ENCODE results near the gene KCP. TPM values are rescaled to one million over a fixed set of nuclear protein-coding genes. Genes with fewer than 3 reads are reported as not detected.

KCP gene
- polyA plus RNA-seq, 1 donor from 2014 or later = 0.31 TPM

DNA sequence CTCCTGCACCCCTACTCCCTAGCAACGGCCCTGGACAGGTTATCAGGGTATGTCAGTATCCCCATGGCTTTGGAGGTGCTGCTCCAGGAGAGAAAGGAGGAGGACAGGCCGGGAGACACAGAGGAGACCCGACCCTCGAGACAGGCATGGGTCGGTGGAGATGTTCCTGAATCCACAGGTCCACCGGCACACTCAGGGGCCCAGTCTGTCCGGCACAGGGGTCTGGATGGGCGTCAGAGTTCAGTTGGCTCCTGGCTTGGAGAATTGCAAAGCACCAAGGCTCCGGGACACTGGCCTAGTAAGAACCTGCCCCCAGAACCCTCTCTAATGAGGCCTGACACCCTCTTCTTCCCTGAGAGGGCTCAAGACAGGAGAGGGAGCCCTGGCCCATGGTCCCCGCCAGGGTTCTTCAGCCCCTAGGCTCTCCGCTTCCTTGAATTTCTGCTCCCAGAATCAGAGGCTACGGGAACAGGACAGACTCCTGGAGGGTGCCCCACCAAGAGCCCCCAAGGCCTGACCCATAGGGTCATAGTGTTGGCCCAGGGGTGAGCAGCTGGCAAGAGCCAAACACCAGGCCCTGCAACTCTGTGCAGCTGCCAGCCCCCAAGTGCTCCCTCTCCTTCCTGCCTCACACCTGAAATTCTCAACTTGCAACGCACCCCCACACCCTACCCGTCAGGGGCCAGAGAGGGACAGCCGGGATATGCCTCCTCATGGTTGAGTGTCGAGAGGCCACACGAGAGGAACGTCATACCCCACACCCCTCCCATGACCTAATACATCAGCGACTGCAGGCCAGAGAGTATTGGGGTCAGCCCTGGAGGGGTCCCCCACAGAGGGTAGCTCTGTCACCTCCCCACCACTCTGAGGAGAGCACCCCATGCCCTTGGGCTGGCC is 21.7 kb upstream of the KCP start:
- H3K9ac ChIP-seq (ENCODE audit: low read length) = no peak overlapping the region
- H3K4me3 ChIP-seq (ENCODE audit: low read length) = no peak overlapping the region
- no peaks in the 10 kb centered on the region for H4K20me1 ChIP-seq (ENCODE audit: insufficient read depth)
- no peaks in the 10 kb centered on the region for H3F3A ChIP-seq (ENCODE audit: insufficient read depth, low read length, poor library complexity, severe bottlenecking)
- no peaks in the 10 kb centered on the region for H3K9me2 ChIP-seq (ENCODE audit: insufficient read depth, low read length)
- H3K27me3 ChIP-seq (ENCODE audit: insufficient read depth, low read depth, low read length) = peaks cover 18% of the 10 kb centered on the region
- TF ChIP-seq, protein P1, sequence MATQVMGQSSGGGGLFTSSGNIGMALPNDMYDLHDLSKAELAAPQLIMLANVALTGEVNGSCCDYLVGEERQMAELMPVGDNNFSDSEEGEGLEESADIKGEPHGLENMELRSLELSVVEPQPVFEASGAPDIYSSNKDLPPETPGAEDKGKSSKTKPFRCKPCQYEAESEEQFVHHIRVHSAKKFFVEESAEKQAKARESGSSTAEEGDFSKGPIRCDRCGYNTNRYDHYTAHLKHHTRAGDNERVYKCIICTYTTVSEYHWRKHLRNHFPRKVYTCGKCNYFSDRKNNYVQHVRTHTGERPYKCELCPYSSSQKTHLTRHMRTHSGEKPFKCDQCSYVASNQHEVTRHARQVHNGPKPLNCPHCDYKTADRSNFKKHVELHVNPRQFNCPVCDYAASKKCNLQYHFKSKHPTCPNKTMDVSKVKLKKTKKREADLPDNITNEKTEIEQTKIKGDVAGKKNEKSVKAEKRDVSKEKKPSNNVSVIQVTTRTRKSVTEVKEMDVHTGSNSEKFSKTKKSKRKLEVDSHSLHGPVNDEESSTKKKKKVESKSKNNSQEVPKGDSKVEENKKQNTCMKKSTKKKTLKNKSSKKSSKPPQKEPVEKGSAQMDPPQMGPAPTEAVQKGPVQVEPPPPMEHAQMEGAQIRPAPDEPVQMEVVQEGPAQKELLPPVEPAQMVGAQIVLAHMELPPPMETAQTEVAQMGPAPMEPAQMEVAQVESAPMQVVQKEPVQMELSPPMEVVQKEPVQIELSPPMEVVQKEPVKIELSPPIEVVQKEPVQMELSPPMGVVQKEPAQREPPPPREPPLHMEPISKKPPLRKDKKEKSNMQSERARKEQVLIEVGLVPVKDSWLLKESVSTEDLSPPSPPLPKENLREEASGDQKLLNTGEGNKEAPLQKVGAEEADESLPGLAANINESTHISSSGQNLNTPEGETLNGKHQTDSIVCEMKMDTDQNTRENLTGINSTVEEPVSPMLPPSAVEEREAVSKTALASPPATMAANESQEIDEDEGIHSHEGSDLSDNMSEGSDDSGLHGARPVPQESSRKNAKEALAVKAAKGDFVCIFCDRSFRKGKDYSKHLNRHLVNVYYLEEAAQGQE (IDR thresholded peaks at IDR 0.05; ENCODE audit: borderline replicate concordance) = no peak
- TF ChIP-seq POLR2AphosphoS5 (IDR thresholded peaks at IDR 0.05) = no peak
- H3K36me3 ChIP-seq (ENCODE audit: insufficient read depth, low read length) = no peaks in the 10 kb centered on the region
- no peaks in the 10 kb centered on the region for H3K9me3 ChIP-seq (ENCODE audit: low read length)
- H3K79me2 ChIP-seq (replicated peaks; ENCODE audit: insufficient read depth, low read length) = no peaks in the 10 kb centered on the region
- H3K27ac ChIP-seq (ENCODE audit: low read length) = no peak overlapping the region
- H3K4me2 ChIP-seq (ENCODE audit: low read length) = no peak overlapping the region
- H2AFZ ChIP-seq (ENCODE audit: low read depth, low read length) = no peak overlapping the region

- Histone ChIP-seq H3K27me3 (ENCODE audit: insufficient read depth, low read depth, low read length) (peaks cover 8% of the 10 kb centered on the region), H3K79me2 (replicated peaks; ENCODE audit: insufficient read depth, low read length) (no peaks in the 10 kb centered on the region), H3K4me3 (ENCODE audit: low read length) (no peak overlapping the region), H3K36me3 (ENCODE audit: insufficient read depth, low read length) (no peaks in the 10 kb centered on the region), H3K9me2 (ENCODE audit: insufficient read depth, low read length) (no peaks in the 10 kb centered on the region), H3K9ac (ENCODE audit: low read length) (no peak overlapping the region), H3K27ac (ENCODE audit: low read length) (no peak overlapping the region), H2AFZ (ENCODE audit: low read depth, low read length) (no peak overlapping the region), H3F3A (ENCODE audit: insufficient read depth, low read length, poor library complexity, severe bottlenecking) (no peaks in the 10 kb centered on the region), H3K4me2 (ENCODE audit: low read length) (no peak overlapping the region), H4K20me1 (ENCODE audit: insufficient read depth) (no peaks in the 10 kb centered on the region), H3K9me3 (ENCODE audit: low read length) (no peaks in the 10 kb centered on the region)
- no peak for TF ChIP-seq RAD21 (conservative IDR thresholded peaks at IDR 0.05)
- TF ChIP-seq SMC3 (conservative IDR thresholded peaks at IDR 0.05; ENCODE audit: poor library complexity) = no peak
- TF ChIP-seq TAF1 (IDR thresholded peaks at IDR 0.05; ENCODE audit: low read depth) = no peak
- TF ChIP-seq, protein P2, sequence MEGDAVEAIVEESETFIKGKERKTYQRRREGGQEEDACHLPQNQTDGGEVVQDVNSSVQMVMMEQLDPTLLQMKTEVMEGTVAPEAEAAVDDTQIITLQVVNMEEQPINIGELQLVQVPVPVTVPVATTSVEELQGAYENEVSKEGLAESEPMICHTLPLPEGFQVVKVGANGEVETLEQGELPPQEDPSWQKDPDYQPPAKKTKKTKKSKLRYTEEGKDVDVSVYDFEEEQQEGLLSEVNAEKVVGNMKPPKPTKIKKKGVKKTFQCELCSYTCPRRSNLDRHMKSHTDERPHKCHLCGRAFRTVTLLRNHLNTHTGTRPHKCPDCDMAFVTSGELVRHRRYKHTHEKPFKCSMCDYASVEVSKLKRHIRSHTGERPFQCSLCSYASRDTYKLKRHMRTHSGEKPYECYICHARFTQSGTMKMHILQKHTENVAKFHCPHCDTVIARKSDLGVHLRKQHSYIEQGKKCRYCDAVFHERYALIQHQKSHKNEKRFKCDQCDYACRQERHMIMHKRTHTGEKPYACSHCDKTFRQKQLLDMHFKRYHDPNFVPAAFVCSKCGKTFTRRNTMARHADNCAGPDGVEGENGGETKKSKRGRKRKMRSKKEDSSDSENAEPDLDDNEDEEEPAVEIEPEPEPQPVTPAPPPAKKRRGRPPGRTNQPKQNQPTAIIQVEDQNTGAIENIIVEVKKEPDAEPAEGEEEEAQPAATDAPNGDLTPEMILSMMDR (IDR thresholded peaks at IDR 0.05; ENCODE audit: poor library complexity, severe bottlenecking) = no peak
- TF ChIP-seq EZH2 (IDR thresholded peaks at IDR 0.05; ENCODE audit: borderline replicate concordance, insufficient read depth, low read length, poor library complexity, severe bottlenecking) = no peak
- TF ChIP-seq POLR2AphosphoS5 (IDR thresholded peaks at IDR 0.05) = no peak
- TF ChIP-seq, protein P1 (IDR thresholded peaks at IDR 0.05; ENCODE audit: borderline replicate concordance) = no peak
- no peak for TF ChIP-seq MXI1 (conservative IDR thresholded peaks at IDR 0.05; ENCODE audit: poor library complexity, severe bottlenecking)
- no peak for TF ChIP-seq EP300 (conservative IDR thresholded peaks at IDR 0.05; ENCODE audit: poor library complexity, severe bottlenecking)
These were observed 20.8 kb upstream of the KCP start for GRCh38 chr7:128931190-128931798.
